CD14-positive monocyte (primary cell): ENCODE results near the gene PARP3. TPM values are rescaled to one million over a fixed set of nuclear protein-coding genes. Genes with fewer than 3 reads are reported as not detected.

ENCODE experiments used
- DNase-seq, 3 donors: peaks; one replicate each; pipeline ENCODE4 v3.0.0-alpha.2; 2011 to 2022
- H2AFZ ChIP-seq: 2 replicates; pipeline ENCODE4 v1.6.0; 2012; ENCODE audit warnings: mild to moderate bottlenecking, low read depth, low read length, inconsistent platforms; ENCODE audit not compliant: insufficient read depth, poor library complexity, severe bottlenecking
- H3K27ac ChIP-seq, 2 donors: 1 replicate in 1 of 2; 2 replicates in 1 of 2; pipeline ENCODE4 v1.5.1; 2012 to 2013; ENCODE audit warnings: low read length in 2 of 2, control low read depth in 1 of 2, inconsistent platforms in 1 of 2, low read depth in 1 of 2, mild to moderate bottlenecking in 1 of 2
- H3K27me3 ChIP-seq, 2 donors: one replicate each; pipeline versions ENCODE4 v1.6.0 to v1.6.1; 2011 to 2013; ENCODE audit warnings: low read length in 2 of 2; ENCODE audit not compliant: control insufficient read depth in 2 of 2, insufficient read depth in 2 of 2
- H3K36me3 ChIP-seq, 2 donors: replicated peaks in 1 of 2; 1 replicate in 1 of 2; 2 replicates in 1 of 2; pipeline versions ENCODE4 v1.5.1 to v1.6.1; 2012 to 2013; ENCODE audit warnings: low read length in 2 of 2, control low read depth in 1 of 2, inconsistent platforms in 1 of 2, mild to moderate bottlenecking in 1 of 2; ENCODE audit not compliant: insufficient read depth in 2 of 2, control insufficient read depth in 1 of 2
- H3K4me1 ChIP-seq, 2 donors: 1 replicate in 1 of 2; 2 replicates in 1 of 2; pipeline versions ENCODE4 v1.5.1 to v1.6.1; 2012 to 2013; ENCODE audit warnings: low read length in 2 of 2, control low read depth in 1 of 2, inconsistent platforms in 1 of 2, mild to moderate bottlenecking in 1 of 2, moderate library complexity in 1 of 2; ENCODE audit not compliant: insufficient read depth in 2 of 2, control insufficient read depth in 1 of 2
- H3K4me2 ChIP-seq: replicated peaks from 2 replicates; pipeline ENCODE3; 2012; ENCODE audit warnings: low read length, moderate library complexity, mild to moderate bottlenecking; ENCODE audit not compliant: poor library complexity, severe bottlenecking; ENCODE audit errors: extremely low read depth
- H3K4me3 ChIP-seq, 3 experiments: fragments of 200-600 bp in 1 of 3; sonication (generic) in 1 of 3; replicated peaks in 1 of 3; 1 replicate in 2 of 3; 2 replicates in 1 of 3; pipeline ENCODE4 v1.5.1; 2011 to 2013; ENCODE audit warnings: low read length in 3 of 3, mild to moderate bottlenecking in 3 of 3, control low read depth in 2 of 3, low read depth in 2 of 3, inconsistent platforms in 1 of 3, moderate library complexity in 1 of 3
- H3K79me2 ChIP-seq: 2 replicates; pipeline ENCODE4 v1.6.0; 2012; ENCODE audit warnings: mild to moderate bottlenecking, control low read depth, inconsistent platforms, low read length, moderate library complexity; ENCODE audit not compliant: insufficient read depth
- H3K9ac ChIP-seq: 2 replicates; pipeline ENCODE4 v1.6.0; 2017; ENCODE audit warnings: low read length, mild to moderate bottlenecking; ENCODE audit not compliant: insufficient read depth, poor library complexity, severe bottlenecking
- H3K9me3 ChIP-seq, 2 donors: replicated peaks in 1 of 2; 1 replicate in 1 of 2; 2 replicates in 1 of 2; pipeline versions ENCODE4 v1.5.1 to v1.6.1; 2012 to 2013; ENCODE audit warnings: low read length in 2 of 2, control low read depth in 1 of 2; ENCODE audit not compliant: control insufficient read depth in 1 of 2, insufficient read depth in 1 of 2
- H4K20me1 ChIP-seq: 2 replicates; pipeline ENCODE4 v1.6.0; 2012; ENCODE audit warnings: mild to moderate bottlenecking, low read length, control low read depth, moderate library complexity; ENCODE audit not compliant: insufficient read depth
- H3K27ac Mint-ChIP-seq, 7 donors: one replicate each; pipeline ENCODE4 v1.8.0; 2020; ENCODE audit warnings: mild to moderate bottlenecking in 7 of 7, mixed read lengths in 7 of 7, moderate library complexity in 6 of 7, inconsistent platforms in 2 of 7
- H3K27me3 Mint-ChIP-seq, 3 donors: one replicate each; pipeline ENCODE4 v1.8.0; 2021 to 2022; ENCODE audit warnings: low read depth in 3 of 3, mild to moderate bottlenecking in 3 of 3, mixed read lengths in 3 of 3, moderate library complexity in 3 of 3, inconsistent platforms in 1 of 3
- H3K36me3 Mint-ChIP-seq, 2 donors: one replicate each; pipeline ENCODE4 v1.8.0; 2020; ENCODE audit warnings: mixed read lengths in 2 of 2, inconsistent platforms in 1 of 2, mild to moderate bottlenecking in 1 of 2
- H3K4me1 Mint-ChIP-seq: one replicate; pipeline ENCODE4 v1.8.0; 2020; ENCODE audit warnings: mild to moderate bottlenecking, mixed read lengths
- H3K4me3 Mint-ChIP-seq, 2 donors: one replicate each; pipeline ENCODE4 v1.8.0; 2020; ENCODE audit warnings: mild to moderate bottlenecking in 2 of 2, mixed read lengths in 2 of 2, moderate library complexity in 1 of 2
- H3K9me3 Mint-ChIP-seq, 7 donors: one replicate each; pipeline ENCODE4 v1.8.0; 2020 to 2022; ENCODE audit warnings: mixed read lengths in 7 of 7, mild to moderate bottlenecking in 6 of 7, moderate library complexity in 6 of 7, inconsistent platforms in 2 of 7
- CTCF ChIP-seq: fragments of 200-600 bp; IDR thresholded peaks from one replicate; pipeline ENCODE4 v1.8.0; 2022; ENCODE audit warnings: antibody characterized with exemption, mild to moderate bottlenecking
- WGBS: methylation state at CpG from one replicate; pipeline ENCODE4 v1.1.5; 2013; ENCODE audit warnings: missing lambda C conversion rate; ENCODE audit not compliant: insufficient coverage; 5-methylcytosine and 5-hydroxymethylcytosine counted together
- intact Hi-C, 2 donors: fragments of 100-400 bp; cut with micrococcal nuclease; formaldehyde crosslinking; loops; one replicate each; pipeline versions ENCODE4 v1.15.0 to v1.15.1; 2023
- polyA plus RNA-seq, 3 donors: library from polyadenylated mRNA; depleted of rRNA in 1 of 3; unstranded in 2 of 3; stranded (reverse) in 1 of 3; fragments of 300-500 nt in 2 of 3; fragments of >200 nt in 1 of 3; fragmentation: Illumina TruSeq in 2 of 3; gene quantifications; 1 replicate in 2 of 3; 2 replicates in 1 of 3; pipeline ENCODE4 v1.2.3, GENCODE V29; 2012 to 2021
- small RNA-seq: library from RNA; depleted of rRNA; stranded (forward); fragments of <200 nt; gene quantifications from one replicate; pipeline ENCODE3, GENCODE V24; 2012; ENCODE audit warnings: low read depth; ENCODE audit not compliant: insufficient read length

The PARP3 gene
- polyA plus RNA-seq, 3 donors = 1.2 to 6.9 (median 1.7) TPM

GRCh38 chr3:51997172-51997571 is 55.0 kb downstream of the PARP3 start:
- Mint-ChIP-seq H3K27ac (no peak overlapping the region), H3K36me3 (peaks cover 17 to 29% of the 10 kb centered on the region in 2 donors), H3K4me1 (peaks cover 28% of the 10 kb centered on the region), H3K4me3 (no peak overlapping the region), H3K9me3 (no peaks in the 10 kb centered on the region), H3K27me3 (peaks cover 2 to 3% (median 2%) of the 10 kb centered on the region in 3 donors)
- peaks cover 29% of the 10 kb centered on the region for H4K20me1 ChIP-seq
- intact Hi-C loops = loop anchor here in 1 of 2 donors (5.0 kb wide), 1 partner anchor 55 kb away; no protein-coding TSS in a partner anchor
- H3K4me1 ChIP-seq = peaks cover 17 to 24% of the 10 kb centered on the region in 2 donors
- H3K9ac ChIP-seq = no peak overlapping the region
- no peak for DNase-seq
- no peaks in the 10 kb centered on the region for H3K9me3 ChIP-seq
- TF ChIP-seq CTCF = no peak
- peak overlapping the region; percentile 16 for H2AFZ ChIP-seq
- H3K36me3 ChIP-seq = peaks cover 24 to 27% of the 10 kb centered on the region in 2 donors
- no peak overlapping the region for H3K4me3 ChIP-seq
- no peak overlapping the region for H3K4me2 ChIP-seq
- H3K27me3 ChIP-seq = no peaks in the 10 kb centered on the region
- WGBS = 79% methylated on average over 2 of the region's 2 CpGs
- peaks cover 24% of the 10 kb centered on the region for H3K79me2 ChIP-seq
- no peak overlapping the region for H3K27ac ChIP-seq

- H3K9me3 Mint-ChIP-seq = no peaks in the 10 kb centered on the region
- no peak overlapping the region for H3K4me3 Mint-ChIP-seq
- TF ChIP-seq CTCF = no peak
- H3K27me3 Mint-ChIP-seq = peaks cover 2 to 7% (median 2%) of the 10 kb centered on the region in 3 donors
- H3K4me3 ChIP-seq = no peak overlapping the region
- H3K36me3 ChIP-seq = peaks cover 17 to 18% of the 10 kb centered on the region in 2 donors
- H3K27me3 ChIP-seq = no peaks in the 10 kb centered on the region
- H3K27ac Mint-ChIP-seq = no peak overlapping the region
- H3K79me2 ChIP-seq = peaks cover 19% of the 10 kb centered on the region
- H3K9me3 ChIP-seq = no peaks in the 10 kb centered on the region
- no peak for DNase-seq
- peaks cover 17 to 24% of the 10 kb centered on the region in 2 donors for H3K4me1 ChIP-seq
- H3K27ac ChIP-seq = no peak overlapping the region
- H3K4me1 Mint-ChIP-seq = peaks cover 25% of the 10 kb centered on the region
- peaks cover 20% of the 10 kb centered on the region for H4K20me1 ChIP-seq
- WGBS = 91% methylated on average over 4 of the region's 7 CpGs
- H3K4me2 ChIP-seq = no peak overlapping the region
- intact Hi-C loops = loop anchor here in 1 of 2 donors (5.0 kb wide), 1 partner anchor 54 kb away; no protein-coding TSS in a partner anchor
- H2AFZ ChIP-seq = no peak overlapping the region
- H3K9ac ChIP-seq = no peak overlapping the region
- H3K36me3 Mint-ChIP-seq = peaks cover 14 to 20% of the 10 kb centered on the region in 2 donors
Measured at GRCh38 chr3:51997935-51998596, 55.9 kb downstream of the PARP3 start.

Small RNA genes lying within 50 kb of the gene (small RNA-seq; reads per million reads assigned to genes)
- gene AC115284.1 = not detected

Other genes starting within 250 kb of the PARP3 start
- under 1 TPM in 1 of 3 donors, not detected in 2; 0.72 TPM for gene GRM2, start 235.3 kb upstream of the PARP3 start, polyA plus RNA-seq
- not detected for gene IQCF6, start 163.1 kb upstream of the PARP3 start, polyA plus RNA-seq
- not detected for gene IQCF2, start 80.7 kb upstream of the PARP3 start, polyA plus RNA-seq
- gene IQCF5, start 66.8 kb upstream of the PARP3 start, polyA plus RNA-seq = not detected
- not detected for gene IQCF1, start 39.0 kb upstream of the PARP3 start, polyA plus RNA-seq
- gene RRP9, start 459 bp upstream of the PARP3 start, polyA plus RNA-seq = 10 to 100 TPM in 1 of 3 donors, 1 to 10 TPM in 2; 6.7 to 10.4 (median 9.9) TPM
- gene GPR62, start 13.0 kb downstream of the PARP3 start, polyA plus RNA-seq = not detected
- 1 to 10 TPM in 1 of 3 donors, under 1 TPM in 2; 0.09 to 1.3 (median 0.22) TPM for gene PCBP4, start 25.1 kb downstream of the PARP3 start, polyA plus RNA-seq
- 10 to 100 TPM; 20.3 to 31.2 (median 23.4) TPM for gene ABHD14B, start 31.7 kb downstream of the PARP3 start, polyA plus RNA-seq
- 10 to 100 TPM in 2 of 3 donors, 1 to 10 TPM in 1; 6.9 to 13.2 (median 11.7) TPM for gene ABHD14A, start 32.7 kb downstream of the PARP3 start, polyA plus RNA-seq
- 10 to 100 TPM; 13.3 to 18.0 (median 14.5) TPM for gene ACY1, start 41.2 kb downstream of the PARP3 start, polyA plus RNA-seq
- 1,000 to 10,000 TPM in 1 of 3 donors, 100 to 1,000 TPM in 2; 753 to 2,360 (median 856) TPM for gene RPL29, start 53.5 kb downstream of the PARP3 start, polyA plus RNA-seq
- 10 to 100 TPM in 1 of 3 donors, 1 to 10 TPM in 2; 2.8 to 36.8 (median 3.9) TPM for gene DUSP7, start 114.2 kb downstream of the PARP3 start, polyA plus RNA-seq
- 1 to 10 TPM; 1.2 to 2.0 (median 1.5) TPM for gene POC1A, start 212.1 kb downstream of the PARP3 start, polyA plus RNA-seq